Astrocyte (in vitro differentiated cells and primary cell): Measurements from ENCODE around the gene WFDC12. TPM values are rescaled to one million over a fixed set of nuclear protein-coding genes. Genes with fewer than 3 reads are reported as not detected.

Source experiments
- DNase-seq: peaks from one replicate; pipeline ENCODE4 v3.0.0-alpha.2; 2010; ENCODE audit warnings: low read depth
- FAIRE-seq: peaks from 2 replicates; lab custom pipeline; 2011; peaks lifted over from hg19 to GRCh38; lab: Jason Lieb, UNC
- H2AFZ ChIP-seq: 2 replicates; pipeline ENCODE4 v1.6.0; 2012; ENCODE audit warnings: low read depth, low read length, inconsistent platforms
- H3K27ac ChIP-seq: 2 replicates; pipeline ENCODE4 v1.5.1; 2011; ENCODE audit warnings: low read depth, low read length, inconsistent platforms
- H3K27me3 ChIP-seq: 2 replicates; pipeline ENCODE4 v1.6.0; 2011; ENCODE audit warnings: low read length, inconsistent platforms; ENCODE audit not compliant: insufficient read depth
- H3K36me3 ChIP-seq: 2 replicates; pipeline ENCODE4 v1.5.1; 2011; ENCODE audit warnings: low read length, inconsistent platforms; ENCODE audit not compliant: insufficient read depth
- H3K4me1 ChIP-seq: 2 replicates; pipeline ENCODE4 v1.5.1; 2011; ENCODE audit warnings: low read length, inconsistent platforms; ENCODE audit not compliant: insufficient read depth
- H3K4me2 ChIP-seq: 2 replicates; pipeline ENCODE4 v1.6.0; 2012; ENCODE audit warnings: low read length, inconsistent platforms
- H3K4me3 ChIP-seq: 2 replicates; pipeline ENCODE4 v1.5.1; 2011; ENCODE audit warnings: low read depth, mild to moderate bottlenecking, low read length, inconsistent platforms; ENCODE audit not compliant: insufficient read depth
- H3K79me2 ChIP-seq: 2 replicates; pipeline ENCODE4 v1.6.0; 2012; ENCODE audit warnings: mild to moderate bottlenecking, low read length, inconsistent platforms; ENCODE audit not compliant: insufficient read depth
- H3K9ac ChIP-seq: 2 replicates; pipeline ENCODE4 v1.6.0; 2012; ENCODE audit warnings: mild to moderate bottlenecking, low read length, inconsistent platforms
- H3K9me3 ChIP-seq: 2 replicates; pipeline ENCODE4 v1.5.1; 2012; ENCODE audit warnings: low read depth, mild to moderate bottlenecking, low read length, inconsistent platforms; ENCODE audit not compliant: insufficient read depth
- H4K20me1 ChIP-seq: 2 replicates; pipeline ENCODE4 v1.6.0; 2012; ENCODE audit warnings: low read length, inconsistent platforms; ENCODE audit not compliant: insufficient read depth
- H3K27ac Mint-ChIP-seq: one replicate; pipeline ENCODE4 v1.8.0; 2021; ENCODE audit warnings: mild to moderate bottlenecking, mixed read lengths; ENCODE audit not compliant: unreplicated experiment
- H3K27me3 Mint-ChIP-seq: one replicate; pipeline ENCODE4 v1.8.0; 2021; ENCODE audit warnings: low read depth, mixed read lengths; ENCODE audit not compliant: unreplicated experiment
- H3K36me3 Mint-ChIP-seq: one replicate; pipeline ENCODE4 v1.8.0; 2021; ENCODE audit warnings: low read depth, mixed read lengths; ENCODE audit not compliant: unreplicated experiment
- H3K4me1 Mint-ChIP-seq: one replicate; pipeline ENCODE4 v1.8.0; 2021; ENCODE audit warnings: low read depth, mixed read lengths; ENCODE audit not compliant: unreplicated experiment
- H3K4me3 Mint-ChIP-seq: one replicate; pipeline ENCODE4 v1.8.0; 2021; ENCODE audit warnings: mild to moderate bottlenecking, moderate library complexity, mixed read lengths; ENCODE audit not compliant: unreplicated experiment
- H3K9me3 Mint-ChIP-seq: one replicate; pipeline ENCODE4 v1.8.0; 2021; ENCODE audit warnings: mild to moderate bottlenecking, mixed read lengths; ENCODE audit not compliant: unreplicated experiment
- EZH2 ChIP-seq: IDR thresholded peaks from 2 replicates; pipeline ENCODE4 v1.6.1; 2012; ENCODE audit warnings: mild to moderate bottlenecking, low read length, inconsistent platforms; ENCODE audit not compliant: insufficient read depth
- total RNA-seq: library from RNA; stranded (reverse); gene quantifications from 2 replicates; pipeline ENCODE4 v1.2.1, GENCODE V29; 2021
- TF ChIP-seq, protein P1 (sequence below): IDR thresholded peaks from 2 replicates; pipeline ENCODE4 v1.5.1; 2011; ENCODE audit warnings: low read depth, mild to moderate bottlenecking, inconsistent platforms, low read length, moderate library complexity; ENCODE audit not compliant: insufficient read depth

Gene WFDC12
- total RNA-seq, 1 donor from 2014 or later, result not detected

DNA sequence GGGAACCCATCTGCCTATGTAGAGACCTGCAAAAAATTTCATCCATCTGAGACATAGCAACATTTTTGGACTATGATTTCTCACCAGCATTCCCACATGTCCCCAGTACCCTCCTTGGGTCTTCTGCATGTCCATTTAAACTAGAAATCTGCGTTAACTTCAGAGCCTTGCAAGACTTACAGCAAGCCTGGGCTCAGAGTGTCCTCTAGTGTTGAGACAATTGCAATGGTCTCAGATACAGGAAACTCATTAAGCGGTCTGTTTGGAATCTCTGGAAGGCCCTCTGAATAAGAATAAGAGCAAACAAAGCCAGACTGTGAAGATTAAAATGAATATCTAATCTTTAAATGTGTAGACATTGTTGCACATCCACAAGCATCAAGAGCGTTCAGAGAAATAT, 29.9 kb upstream of the WFDC12 start:
- FAIRE-seq, result no peak
- Histone ChIP-seq H3K79me2 (no peaks in the 10 kb centered on the region), H3K4me1 (no peaks in the 10 kb centered on the region), H2AFZ (no peak overlapping the region), H3K9me3 (no peaks in the 10 kb centered on the region), H3K36me3 (no peaks in the 10 kb centered on the region), H3K27me3 (no peaks in the 10 kb centered on the region), H3K27ac (no peak overlapping the region), H4K20me1 (no peaks in the 10 kb centered on the region), H3K4me3 (no peak overlapping the region), H3K9ac (no peak overlapping the region), H3K4me2 (no peak overlapping the region)
- Mint-ChIP-seq H3K4me1 (no peaks in the 10 kb centered on the region), H3K27me3 (peaks cover 7% of the 10 kb centered on the region), H3K36me3 (no peaks in the 10 kb centered on the region), H3K4me3 (no peak overlapping the region), H3K9me3 (peaks cover 6% of the 10 kb centered on the region), H3K27ac (no peak overlapping the region)
- no peak for DNase-seq
- TF ChIP-seq, protein P1, sequence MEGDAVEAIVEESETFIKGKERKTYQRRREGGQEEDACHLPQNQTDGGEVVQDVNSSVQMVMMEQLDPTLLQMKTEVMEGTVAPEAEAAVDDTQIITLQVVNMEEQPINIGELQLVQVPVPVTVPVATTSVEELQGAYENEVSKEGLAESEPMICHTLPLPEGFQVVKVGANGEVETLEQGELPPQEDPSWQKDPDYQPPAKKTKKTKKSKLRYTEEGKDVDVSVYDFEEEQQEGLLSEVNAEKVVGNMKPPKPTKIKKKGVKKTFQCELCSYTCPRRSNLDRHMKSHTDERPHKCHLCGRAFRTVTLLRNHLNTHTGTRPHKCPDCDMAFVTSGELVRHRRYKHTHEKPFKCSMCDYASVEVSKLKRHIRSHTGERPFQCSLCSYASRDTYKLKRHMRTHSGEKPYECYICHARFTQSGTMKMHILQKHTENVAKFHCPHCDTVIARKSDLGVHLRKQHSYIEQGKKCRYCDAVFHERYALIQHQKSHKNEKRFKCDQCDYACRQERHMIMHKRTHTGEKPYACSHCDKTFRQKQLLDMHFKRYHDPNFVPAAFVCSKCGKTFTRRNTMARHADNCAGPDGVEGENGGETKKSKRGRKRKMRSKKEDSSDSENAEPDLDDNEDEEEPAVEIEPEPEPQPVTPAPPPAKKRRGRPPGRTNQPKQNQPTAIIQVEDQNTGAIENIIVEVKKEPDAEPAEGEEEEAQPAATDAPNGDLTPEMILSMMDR, result no peak
- no peak for TF ChIP-seq EZH2

DNA sequence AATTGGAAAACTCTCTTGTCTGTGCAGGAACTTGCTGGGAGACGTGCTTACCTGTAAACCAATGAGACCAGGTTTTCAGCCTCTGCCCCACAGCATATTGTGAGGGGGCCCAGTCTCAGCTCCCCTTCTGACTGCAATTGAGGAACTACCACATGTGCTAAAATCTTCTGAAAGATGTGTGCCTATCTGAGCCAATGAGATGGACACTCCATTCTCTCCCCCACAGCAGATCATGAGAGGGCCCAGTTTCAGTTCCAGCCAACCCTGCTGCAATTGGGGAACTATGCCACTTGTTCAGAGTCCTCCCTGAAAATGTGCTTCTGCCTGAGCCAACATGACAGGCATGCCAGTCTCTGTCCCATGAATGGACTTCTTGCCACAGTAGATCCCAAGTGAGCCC, 29.5 kb upstream of the WFDC12 start:
- Mint-ChIP-seq H3K4me1 (no peaks in the 10 kb centered on the region), H3K27me3 (peaks cover 10% of the 10 kb centered on the region), H3K9me3 (peaks cover 3% of the 10 kb centered on the region), H3K27ac (no peak overlapping the region), H3K36me3 (no peaks in the 10 kb centered on the region), H3K4me3 (no peak overlapping the region)
- H4K20me1 ChIP-seq, result no peaks in the 10 kb centered on the region
- H3K79me2 ChIP-seq, result no peaks in the 10 kb centered on the region
- H3K4me1 ChIP-seq, result no peaks in the 10 kb centered on the region
- H3K9ac ChIP-seq, result no peak overlapping the region
- FAIRE-seq (no peak), DNase-seq (no peak)
- no peak overlapping the region for H3K27ac ChIP-seq
- no peak overlapping the region for H3K4me2 ChIP-seq
- TF ChIP-seq EZH2, result no peak
- TF ChIP-seq, protein P1, result no peak
- no peak overlapping the region for H3K4me3 ChIP-seq
- H3K27me3 ChIP-seq, result no peaks in the 10 kb centered on the region
- no peaks in the 10 kb centered on the region for H3K36me3 ChIP-seq
- no peaks in the 10 kb centered on the region for H3K9me3 ChIP-seq
- no peak overlapping the region for H2AFZ ChIP-seq

DNA sequence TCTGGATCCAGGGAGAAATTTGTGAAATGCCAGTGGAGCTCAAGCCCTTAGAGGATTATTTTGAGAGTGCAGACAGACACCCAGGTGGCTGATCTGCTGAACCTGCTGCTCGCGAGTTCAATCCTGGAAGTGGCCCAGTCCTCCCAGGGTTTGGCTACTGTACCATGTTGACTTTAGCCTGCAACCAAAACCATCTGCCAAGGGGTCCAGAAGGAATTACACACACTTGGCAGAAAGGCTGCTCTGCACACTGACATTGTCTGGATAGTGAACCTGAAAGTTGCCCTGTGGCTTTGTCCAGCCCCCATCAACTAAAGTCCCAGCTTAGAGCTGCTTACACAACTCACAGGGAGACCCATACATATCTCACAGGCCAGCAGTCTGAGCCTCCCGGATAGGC, 28.9 kb upstream of the WFDC12 start:
- Histone ChIP-seq H3K27ac (no peak overlapping the region), H3K4me3 (no peak overlapping the region), H3K4me2 (no peak overlapping the region), H3K27me3 (no peaks in the 10 kb centered on the region), H3K9me3 (no peaks in the 10 kb centered on the region), H3K9ac (no peak overlapping the region), H4K20me1 (no peaks in the 10 kb centered on the region), H2AFZ (no peak overlapping the region), H3K36me3 (no peaks in the 10 kb centered on the region), H3K4me1 (no peaks in the 10 kb centered on the region), H3K79me2 (no peaks in the 10 kb centered on the region)
- Mint-ChIP-seq H3K4me1 (no peaks in the 10 kb centered on the region), H3K36me3 (no peaks in the 10 kb centered on the region), H3K4me3 (no peak overlapping the region), H3K27ac (no peak overlapping the region), H3K27me3 (peaks cover 11% of the 10 kb centered on the region), H3K9me3 (peaks cover 3% of the 10 kb centered on the region)
- DNase-seq (no peak), FAIRE-seq (no peak)
- no peak for TF ChIP-seq EZH2
